IPS-NIHi7 (cell line): ENCODE results near the gene RFTN1.

Experiments
- DNase-seq: peaks from one replicate; pipeline ENCODE4 v3.0.0; 2012; ENCODE audit warnings: mixed read lengths; ENCODE audit errors: extremely low spot score

The RFTN1 gene

DNA sequence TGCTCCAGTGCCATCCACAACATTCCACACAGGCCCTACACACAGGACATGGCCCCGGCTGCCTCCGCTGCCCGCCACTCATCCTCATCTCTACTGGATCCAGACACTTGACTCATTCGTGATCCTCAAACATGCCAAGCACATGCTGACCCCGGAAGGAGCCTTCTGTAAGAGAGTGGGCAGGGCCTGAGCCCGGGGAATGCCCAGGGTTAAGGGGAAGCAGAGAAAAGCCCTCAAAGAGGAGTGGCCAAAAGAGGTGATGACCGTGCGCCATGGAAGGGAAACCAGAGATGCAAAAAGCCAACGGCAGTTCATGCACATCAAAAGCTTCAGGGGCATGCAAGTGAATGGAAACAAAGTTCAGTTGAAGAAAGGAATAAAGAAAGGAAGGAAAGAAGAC lies 46.1 kb downstream of the RFTN1 start:
- no peak for DNase-seq

DNA sequence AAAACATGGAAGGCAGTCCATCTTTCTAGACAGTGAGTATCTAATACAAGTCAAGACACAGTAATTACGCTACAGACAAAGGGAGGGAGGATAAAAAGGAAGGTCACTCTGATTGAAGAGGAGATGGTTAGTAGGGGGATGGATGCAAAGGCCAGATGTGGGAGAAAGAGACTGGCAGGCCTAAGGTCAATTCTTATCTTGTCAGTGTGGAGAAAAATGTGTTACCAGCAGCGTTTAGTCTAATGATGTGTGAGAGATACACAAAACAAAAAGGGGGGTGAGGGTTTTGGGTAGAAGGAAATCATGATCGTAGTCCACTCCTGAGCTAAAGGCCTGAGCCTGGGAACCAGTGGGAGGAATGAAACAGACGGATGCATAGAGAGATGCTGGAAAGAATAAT lies 46.7 kb downstream of the RFTN1 start:
- no peak for DNase-seq

DNA sequence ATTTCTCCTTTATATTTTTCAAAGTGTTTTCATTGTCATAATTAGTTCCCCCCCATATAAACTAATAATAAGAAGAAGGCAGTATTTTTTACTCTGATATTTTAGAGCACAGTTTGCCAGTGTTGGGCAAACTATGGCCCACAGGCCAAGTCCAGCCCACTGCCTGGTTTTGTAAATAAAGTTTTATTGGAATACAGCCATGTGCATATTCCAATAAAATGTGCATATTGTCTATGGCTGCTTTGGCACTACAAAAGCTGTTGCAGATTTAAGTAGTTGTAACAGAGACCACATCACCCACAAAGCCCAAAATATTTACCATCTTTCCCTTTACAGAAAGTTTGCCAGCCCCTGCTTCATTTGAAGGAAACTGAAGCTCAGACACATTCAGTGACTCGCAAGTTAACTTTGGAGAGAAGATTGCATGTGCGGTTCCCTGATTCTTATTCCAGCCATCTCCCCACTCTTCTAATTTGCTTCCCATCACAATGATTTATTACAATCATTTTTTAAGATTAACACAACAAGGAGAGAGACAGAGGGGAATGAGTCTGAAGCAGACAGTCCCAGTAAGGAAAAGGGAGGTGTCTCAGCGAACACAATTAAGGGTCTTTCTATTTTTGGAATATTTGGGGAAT lies 48.9 kb downstream of the RFTN1 start:
- no peak for DNase-seq

DNA sequence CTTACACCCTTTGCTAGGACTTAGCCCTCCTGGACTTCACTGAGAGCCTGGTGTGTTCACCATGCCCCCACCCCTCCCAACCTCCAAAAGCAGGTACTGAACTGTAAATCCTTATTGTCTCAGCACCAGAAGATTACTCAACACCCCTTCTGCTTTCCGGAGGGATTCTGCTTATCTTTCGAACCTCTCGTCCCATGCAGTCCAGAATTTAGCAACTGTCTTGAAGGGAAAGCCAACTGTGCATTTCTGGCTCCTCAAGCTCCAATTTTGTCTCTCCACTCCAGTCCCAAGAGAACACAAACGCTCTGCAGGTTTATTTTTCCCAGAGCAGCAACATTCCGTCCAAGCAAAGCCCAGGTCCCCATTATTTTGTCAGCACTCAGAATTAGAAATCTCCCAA lies 49.6 kb downstream of the RFTN1 start:
- DNase-seq = no peak

DNA sequence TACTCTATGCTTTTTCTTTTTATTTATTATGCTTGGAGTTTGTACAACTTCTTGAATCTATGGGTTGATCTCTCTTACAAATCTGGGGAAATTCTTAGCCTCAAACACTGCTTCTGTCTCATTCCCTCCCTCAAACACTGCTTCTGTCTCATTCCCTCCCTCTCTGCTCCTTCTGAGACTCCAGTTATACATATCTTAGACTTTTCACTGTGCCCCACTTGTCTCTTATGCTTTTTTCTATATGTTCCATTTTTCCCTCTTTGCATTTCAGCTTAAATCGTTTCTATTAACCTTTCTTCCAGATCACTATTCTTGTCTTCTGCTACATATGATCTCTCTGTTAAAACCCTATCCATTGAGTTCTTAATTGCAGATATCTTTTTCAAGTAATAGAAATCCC lies 50.4 kb downstream of the RFTN1 start:
- no peak for DNase-seq

DNA sequence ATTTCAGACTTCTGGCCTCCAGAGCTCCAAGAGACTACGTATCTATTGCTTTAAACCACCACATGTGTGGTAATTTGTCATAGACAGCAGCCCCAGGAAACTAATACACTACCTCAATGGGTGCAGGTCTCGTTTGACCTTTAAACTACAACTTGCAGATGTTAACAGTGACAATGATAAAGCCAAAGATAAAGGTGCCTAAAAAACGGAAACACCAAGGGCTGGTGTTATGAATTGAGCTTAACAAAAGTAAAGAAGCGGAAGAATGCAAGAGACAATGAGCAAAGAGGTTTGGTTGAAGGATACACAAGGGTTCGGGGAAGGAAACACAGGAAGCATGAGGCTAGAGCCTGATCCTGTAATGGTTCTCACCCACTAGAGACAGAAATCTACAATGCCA lies 50.8 kb downstream of the RFTN1 start:
- no peak for DNase-seq

DNA sequence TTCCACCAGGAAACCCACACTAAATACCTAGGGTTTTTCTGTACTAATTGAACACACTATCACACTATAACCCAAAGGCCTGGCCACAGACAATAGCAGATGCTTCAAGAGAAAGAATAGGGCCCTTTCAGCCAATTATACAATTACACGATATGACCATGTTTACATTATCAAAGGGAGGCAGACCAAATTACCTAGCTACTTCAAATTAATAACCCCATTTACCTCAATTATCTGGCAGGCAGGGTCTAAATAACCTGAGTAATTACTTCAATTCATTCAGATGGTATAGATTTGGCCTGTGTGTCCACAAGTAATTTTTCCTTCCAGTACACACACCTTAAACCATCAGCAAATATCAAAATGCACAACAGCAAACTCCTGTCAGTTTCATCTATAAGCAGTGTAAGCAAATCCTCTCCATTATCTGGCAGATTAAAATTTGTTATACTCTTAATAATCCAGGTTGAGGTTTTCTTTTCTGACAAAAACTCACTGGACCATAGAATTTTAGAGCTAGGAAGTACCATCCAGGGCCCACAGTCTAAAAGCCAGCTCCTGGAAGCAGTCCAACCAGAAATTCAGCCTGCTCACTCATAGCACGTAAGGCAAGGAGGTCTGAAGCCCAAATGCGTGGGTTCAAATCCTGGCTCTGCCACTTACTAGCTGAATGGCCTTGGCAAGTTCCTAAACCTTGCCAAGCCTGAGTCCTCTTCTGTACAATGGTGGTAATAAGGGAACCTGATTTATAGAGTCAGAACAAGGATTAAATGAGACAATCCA lies 51.8 kb downstream of the RFTN1 start:
- no peak for DNase-seq

DNA sequence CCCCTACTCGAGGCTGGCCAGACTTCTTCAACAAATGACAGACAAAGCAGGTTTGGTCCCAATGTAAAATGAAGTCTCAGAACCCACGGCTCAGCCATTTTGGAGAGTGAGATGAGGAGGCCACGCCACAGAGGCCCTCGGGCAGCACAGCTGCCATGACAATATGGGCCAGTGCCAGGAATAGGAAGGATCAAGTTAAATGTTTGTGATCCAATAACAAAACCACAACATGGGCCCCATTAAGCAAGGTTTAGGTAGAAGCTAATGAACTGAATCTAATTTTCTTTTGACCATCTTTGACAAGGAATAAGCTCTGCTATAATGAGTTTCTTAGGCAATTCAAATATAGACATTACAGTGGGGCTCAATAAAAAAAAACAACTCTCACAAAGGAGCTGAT lies 52.6 kb downstream of the RFTN1 start:
- no peak for DNase-seq

DNA sequence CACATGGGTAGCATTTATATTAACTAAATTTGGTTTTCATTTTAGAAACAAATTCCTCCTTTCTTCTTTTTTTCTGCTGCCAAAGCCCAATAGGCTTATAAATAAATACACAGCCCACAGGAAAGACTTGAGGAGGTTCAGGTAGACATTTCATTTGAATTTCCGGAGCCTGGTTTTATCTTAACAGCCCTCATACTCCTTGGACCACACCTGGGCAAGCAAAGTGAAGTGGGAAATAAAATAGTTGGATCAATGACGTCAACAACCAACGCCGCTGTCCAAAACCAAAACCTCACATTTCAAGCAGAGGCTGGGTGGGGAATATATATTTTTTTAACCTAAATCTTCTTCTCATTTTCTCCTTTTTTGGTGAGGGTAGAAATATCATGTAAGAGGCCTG lies 53.2 kb downstream of the RFTN1 start:
- DNase-seq = no peak

DNA sequence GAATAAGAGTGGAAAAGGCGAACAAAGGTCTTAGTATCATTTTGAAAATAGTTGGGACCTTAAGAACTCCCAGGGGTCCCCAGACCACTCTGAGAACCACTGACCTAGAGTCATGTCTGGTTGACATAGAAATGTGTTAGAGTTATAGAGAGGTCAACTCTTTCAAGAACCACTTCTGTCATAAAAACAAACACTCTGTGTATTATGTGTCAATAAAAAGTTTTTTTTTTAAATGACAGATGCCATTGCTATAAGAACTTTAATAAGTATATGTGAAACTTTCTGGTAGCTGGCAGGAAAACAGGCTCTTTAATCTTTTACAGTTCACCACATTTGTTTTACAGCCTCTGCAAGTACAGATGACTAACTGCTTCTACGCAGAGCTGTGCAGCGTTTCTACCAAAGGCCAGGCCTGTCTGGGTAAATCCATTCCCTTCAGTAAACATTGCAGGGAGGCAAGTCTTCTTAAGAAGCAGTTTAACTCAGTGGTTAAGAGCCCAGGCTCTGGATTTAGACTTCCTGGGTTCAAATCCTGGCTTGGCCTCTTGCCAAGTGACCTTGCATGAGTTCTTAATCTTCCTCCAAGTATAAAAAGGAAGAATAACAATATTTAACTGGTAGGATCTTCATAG lies 56.6 kb downstream of the RFTN1 start:
- no peak for DNase-seq

DNA sequence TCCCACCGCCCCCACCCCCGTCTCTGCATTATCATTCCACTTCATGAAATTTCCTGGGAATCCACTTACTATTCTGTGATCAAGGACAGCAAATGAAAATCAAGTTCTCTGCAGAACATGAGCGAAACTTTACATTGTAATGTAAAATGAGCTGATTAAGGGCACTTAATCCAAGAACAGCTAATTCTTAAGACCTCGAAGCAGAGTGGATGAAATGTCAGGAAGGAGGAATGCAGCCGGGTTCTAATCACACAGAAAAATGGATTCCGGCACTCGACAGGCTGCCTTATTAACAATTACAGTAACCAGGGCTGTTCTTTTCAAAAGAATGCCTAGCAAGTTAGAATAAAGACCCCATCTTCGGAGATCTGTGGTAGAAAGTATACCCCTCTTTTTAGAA lies 57.5 kb downstream of the RFTN1 start:
- DNase-seq = no peak

DNA sequence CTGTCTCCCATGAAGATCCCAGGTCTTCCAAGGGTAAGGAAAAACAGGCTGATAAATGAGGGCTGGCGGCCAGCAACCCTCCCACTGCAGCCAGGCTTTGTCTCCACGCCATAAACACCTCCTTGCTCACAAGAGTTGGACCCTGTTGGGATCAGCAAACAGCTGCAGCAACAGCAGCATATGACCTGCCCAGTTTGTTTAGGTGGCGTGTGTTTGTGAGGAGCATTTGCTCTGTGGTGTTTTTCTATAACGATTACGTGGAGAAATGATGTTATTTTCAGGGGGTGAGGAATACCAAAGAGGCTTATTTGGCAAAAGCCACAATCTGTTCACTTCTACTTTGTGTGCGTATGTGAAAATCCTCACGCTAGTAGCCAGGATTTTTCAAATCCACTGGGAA lies 58.5 kb downstream of the RFTN1 start:
- DNase-seq = no peak

DNA sequence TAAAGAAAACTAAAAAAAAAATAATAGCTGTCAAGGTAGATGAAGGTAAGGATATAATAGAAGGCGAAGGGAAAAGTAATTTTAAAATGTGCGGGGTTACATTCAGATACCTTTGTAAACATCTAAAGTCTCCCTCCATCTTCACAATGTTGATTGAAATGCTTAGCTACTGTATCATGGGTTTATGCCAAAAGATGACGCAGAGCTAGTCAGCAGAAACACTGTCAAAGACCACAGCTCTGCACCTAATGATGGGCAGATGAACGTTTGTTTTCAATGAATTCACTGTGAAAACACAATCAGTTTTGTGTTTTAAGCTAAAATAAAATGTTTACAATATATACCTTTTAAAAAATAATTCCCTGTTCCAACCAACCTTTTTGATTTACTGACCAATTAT lies 61.2 kb downstream of the RFTN1 start:
- no peak for DNase-seq

DNA sequence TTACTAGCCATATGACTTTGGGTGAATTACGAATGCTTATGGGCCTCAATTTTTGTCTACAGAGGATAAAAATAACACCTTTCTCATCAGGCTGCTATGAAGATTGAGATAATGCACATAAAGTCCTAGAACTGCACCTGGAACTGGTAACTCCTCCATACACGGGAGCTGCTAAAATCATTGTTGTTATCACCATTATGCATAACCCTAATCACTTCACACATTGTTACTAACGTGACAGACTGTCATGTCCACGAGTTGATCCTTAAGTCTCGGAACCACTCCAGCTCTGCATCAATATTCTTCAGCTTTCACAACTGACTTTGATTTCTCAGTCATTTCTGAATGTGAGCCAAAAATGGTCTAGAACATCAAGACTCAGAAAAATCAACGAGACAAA lies 64.1 kb downstream of the RFTN1 start:
- DNase-seq = no peak

DNA sequence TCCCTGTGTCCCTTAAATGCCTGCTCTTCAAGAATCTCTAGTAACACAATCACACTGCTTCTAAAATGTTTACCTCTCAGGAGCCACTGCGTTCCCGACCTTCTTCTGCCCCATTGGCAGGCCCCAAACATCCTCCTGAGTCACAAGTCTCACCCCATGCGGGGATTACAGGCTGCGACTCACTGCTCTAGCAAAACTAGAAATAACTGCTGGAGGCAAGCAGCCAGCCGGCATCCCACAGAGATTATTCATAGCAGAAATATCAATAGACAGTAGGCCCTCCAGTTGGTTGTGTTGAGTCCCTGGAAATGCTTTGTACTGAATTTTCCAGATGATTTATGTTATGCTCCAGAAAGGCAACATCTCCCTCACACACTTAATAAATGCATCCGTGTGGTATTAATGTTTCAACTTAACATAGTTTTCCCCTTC lies 64.8 kb downstream of the RFTN1 start:
- DNase-seq = peak; percentile 52

DNA sequence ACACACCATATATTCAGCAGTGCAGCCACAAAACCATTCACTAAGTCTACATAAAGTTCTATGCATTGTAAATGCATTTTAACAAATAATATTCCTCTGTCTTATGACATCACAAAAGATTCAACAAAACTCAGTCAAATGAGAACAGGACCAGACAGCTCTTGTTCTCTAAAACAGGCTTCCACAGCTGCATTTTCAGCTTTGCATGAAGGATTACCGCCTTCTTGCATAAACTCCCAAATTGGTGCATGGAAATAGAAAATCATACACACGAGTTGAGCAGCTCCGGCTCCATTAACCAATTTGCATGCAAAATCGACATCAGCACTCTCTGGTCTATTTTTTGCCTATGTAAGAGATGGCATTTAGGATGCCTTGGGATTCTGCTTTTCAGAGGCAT lies 66.4 kb downstream of the RFTN1 start:
- no peak for DNase-seq

DNA sequence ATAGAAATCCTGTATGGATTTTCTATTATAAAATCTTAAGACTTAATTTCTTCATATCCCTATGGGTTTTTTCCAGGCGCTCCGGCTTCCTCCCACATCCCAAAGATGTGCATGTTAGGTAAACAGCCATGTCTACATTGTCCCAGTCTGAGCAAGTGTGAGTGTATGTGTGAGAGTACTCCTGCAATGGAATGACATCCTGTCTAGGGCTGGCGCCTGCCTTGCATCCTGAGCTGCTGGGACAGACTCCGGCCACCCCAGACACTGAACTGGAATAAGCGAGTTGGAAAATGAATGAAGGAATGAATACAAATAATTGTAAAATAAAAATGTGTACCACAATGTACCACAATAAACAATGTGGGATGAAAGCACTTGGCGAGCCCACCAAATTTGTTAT lies 69.2 kb downstream of the RFTN1 start:
- no peak for DNase-seq

DNA sequence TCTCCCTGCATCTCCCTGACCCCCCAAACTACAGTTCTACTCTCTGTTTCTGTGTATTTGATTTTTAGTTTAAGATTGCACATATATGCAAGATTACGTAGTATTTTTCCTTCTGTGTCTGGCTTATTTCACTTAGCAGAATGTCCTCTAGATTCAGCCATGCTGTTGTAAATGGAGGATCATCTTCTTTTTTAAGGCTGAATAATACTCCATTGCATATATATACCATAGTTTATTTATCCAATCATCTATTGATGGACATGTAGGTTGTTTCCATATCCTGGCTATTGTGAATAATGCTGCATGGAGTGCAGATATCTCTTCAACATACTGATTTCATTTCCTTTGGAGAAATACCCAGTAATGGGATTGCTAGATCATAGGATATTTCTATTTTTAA lies 70.8 kb downstream of the RFTN1 start:
- DNase-seq = no peak

DNA sequence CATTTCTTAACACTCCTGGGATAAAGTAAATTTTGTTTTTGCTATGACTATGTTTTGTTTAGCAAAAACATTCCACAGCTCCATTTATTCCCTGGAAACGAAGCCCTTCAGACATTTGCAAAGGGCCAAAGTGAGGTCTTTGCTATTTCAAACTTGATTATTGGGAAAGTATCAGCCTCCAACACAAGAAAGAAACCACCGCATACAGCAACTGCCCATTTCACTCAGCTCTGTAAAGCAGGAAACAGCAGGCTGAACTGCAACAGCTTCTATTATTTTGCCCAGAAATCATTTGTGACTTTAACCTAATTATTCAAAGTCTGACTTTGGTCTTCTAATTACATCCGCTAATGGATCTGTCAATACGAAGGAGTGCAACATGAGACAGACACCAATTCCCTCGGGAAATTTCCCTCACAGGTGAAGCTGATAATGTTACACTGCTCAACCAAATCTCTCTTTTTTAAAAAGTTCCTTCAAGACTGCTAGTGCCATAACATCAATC lies 72.1 kb downstream of the RFTN1 start:
- DNase-seq = no peak

DNA sequence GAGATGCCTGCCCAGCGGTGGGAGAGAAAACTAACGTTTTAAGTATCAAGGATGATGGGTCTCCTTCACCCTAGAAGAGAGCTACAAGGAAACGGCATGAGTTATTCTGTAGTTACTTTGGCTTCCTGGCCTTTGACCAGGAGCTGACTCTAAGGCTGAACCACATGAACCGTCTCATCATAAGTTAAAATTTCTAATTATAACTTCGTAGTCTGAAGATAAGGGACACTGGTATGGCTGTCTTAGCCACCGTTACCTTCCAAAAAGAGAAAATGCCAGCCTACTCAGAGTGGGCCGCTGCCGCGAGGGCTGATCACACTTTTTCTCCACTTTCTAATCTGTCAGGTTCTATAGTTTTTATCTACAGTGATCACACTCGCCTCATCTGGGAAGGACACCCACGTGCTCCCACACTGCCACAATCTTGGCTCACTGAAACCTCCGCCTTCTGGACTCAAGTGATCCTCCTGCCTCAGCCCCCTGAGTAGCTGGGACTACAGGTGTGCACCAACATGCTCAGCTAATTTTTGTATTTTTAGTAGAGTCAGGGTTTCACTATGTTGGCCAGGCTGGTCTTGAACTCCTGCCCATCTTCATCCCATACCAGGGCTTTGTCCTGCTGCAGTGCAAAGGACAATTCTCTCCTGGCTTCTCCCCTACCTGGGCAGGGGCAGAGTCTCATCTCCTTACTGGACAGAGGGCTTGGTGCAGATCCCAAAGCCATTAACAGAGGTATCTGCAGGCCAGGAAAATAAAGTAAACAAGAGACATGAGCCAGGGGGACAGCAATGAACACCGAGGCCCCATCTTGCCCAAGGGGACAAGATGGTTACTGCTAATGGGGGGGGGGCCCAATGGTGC lies 73.4 kb downstream of the RFTN1 start:
- no peak for DNase-seq

DNA sequence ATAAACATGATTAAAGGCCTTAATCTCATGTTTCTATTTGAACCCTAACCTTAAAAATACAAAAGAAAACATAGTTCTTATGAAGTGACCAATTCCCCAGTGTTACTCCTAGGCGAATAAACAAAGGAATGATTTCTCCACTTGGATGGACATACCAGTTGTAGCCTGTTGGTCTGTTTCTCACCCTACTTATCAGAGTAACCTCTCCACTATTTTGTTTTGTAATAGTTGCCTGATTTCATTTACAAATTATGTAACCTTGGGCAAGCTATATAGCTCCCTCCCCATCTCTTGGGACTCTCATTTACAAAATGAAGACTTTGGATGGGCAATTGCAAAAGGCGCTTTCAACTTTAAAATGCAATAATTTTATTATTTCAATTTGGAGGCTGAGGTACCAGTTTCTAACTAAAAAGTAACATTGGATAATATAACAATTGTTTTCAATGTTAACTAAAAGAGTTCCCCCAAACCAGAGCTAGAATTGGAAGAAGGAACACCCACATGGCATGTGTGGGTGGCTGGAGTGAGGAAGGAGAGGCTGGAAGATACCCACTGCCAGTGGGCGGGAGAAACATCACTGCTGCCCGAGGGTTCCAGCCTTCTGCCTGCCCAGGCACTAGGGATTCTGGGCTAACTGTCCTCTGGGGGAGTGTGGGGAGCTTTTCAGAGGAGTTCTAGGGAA lies 74.2 kb downstream of the RFTN1 start:
- no peak for DNase-seq
